Large intestine (tissue), 3 donors: ENCODE results near the gene LRRC8E. TPM values are rescaled to one million over a fixed set of nuclear protein-coding genes. Genes with fewer than 3 reads are reported as not detected.

Source experiments
- DNase-seq, 2 donors: peaks; one replicate each; pipeline versions ENCODE4 v3.0.0 to v3.0.0-alpha.2; 2013
- H3K27ac ChIP-seq: one replicate; pipeline ENCODE4 v1.5.1; 2013; ENCODE audit warnings: low read length
- H3K27me3 ChIP-seq: 2 replicates; pipeline ENCODE4 v1.6.1; 2013; ENCODE audit warnings: low read length; ENCODE audit not compliant: control insufficient read depth, insufficient read depth
- H3K36me3 ChIP-seq: 2 replicates; pipeline ENCODE4 v1.6.1; 2013; ENCODE audit warnings: low read length; ENCODE audit not compliant: control insufficient read depth, insufficient read depth
- H3K4me1 ChIP-seq: one replicate; pipeline ENCODE4 v1.6.1; 2013; ENCODE audit warnings: low read length; ENCODE audit not compliant: control insufficient read depth, insufficient read depth
- H3K4me3 ChIP-seq: one replicate; pipeline ENCODE4 v1.5.1; 2013; ENCODE audit warnings: low read length
- H3K9me3 ChIP-seq: one replicate; pipeline ENCODE4 v1.6.1; 2013; ENCODE audit warnings: mild to moderate bottlenecking, low read depth, low read length, moderate library complexity; ENCODE audit not compliant: control insufficient read depth
- WGBS: methylation state at CpG from one replicate; pipeline ENCODE4 v1.1.5; 2013; ENCODE audit warnings: low lambda C conversion rate; ENCODE audit not compliant: insufficient coverage; 5-methylcytosine and 5-hydroxymethylcytosine counted together
- polyA plus RNA-seq: library from polyadenylated mRNA; unstranded; fragments of 120-200 nt; gene quantifications from one replicate; pipeline ENCODE4 v1.2.1, GENCODE V29; 2013

Gene LRRC8E
- polyA plus RNA-seq, 1 donor: 0.31 TPM

DNA sequence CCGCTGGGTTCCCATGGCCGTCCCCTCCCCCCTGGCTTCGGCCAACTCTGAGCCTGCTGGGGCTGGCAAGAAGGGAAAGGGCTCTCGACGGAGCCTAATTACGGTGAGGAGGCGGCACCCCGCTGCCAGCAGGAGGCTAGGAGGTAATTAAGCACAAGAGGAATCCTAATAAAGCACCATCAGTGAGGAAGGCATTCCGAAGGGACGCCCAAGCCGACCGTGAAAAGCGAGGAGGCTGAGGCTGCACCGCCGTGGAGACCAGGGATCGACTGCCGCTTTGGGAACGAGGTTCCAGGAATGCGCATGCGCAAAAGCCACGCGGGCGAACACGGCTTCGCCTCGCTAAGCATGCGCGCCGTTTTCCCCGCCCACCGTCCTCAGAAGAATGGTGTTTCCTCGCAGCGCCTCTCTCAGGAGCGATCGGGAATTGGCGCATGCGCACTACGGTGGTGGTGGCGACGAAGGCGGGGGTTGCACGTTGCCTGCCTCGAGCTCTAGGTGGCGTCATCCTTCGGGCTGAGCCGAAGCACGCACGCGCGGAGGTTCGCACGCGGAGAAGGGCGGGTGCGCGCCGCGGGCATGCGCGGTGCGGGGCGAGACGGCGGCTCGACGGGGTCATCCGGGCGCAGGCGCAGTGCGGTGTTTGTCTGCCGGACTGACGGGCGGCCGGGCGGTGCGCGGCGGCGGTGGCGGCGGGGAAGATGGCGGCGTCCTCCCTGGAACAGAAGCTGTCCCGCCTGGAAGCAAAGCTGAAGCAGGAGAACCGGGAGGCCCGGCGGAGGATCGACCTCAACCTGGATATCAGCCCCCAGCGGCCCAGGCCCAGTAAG is 15.1 kb downstream of the LRRC8E start, which contains the start of gene MAP2K7:
TSS of gene MAP2K7 (plus strand) at position 634 of the 830 bp plus-strand sequence. CDS start at position 702, 68 bp downstream.
- no peaks in the 10 kb centered on the region for H3K27me3 ChIP-seq
- WGBS: no CpG with 5 or more reads among the region's 89 CpGs
- H3K9me3 ChIP-seq: peaks cover 10% of the 10 kb centered on the region
- peak within 1 kb of the TSS; percentile 96 for H3K4me3 ChIP-seq
- peaks cover 13% of the 10 kb centered on the region for H3K36me3 ChIP-seq
- H3K4me1 ChIP-seq: peaks cover 15% of the 10 kb centered on the region
- DNase-seq: peak; percentile 99 to 100
- H3K27ac ChIP-seq: peak within 1 kb of the TSS; percentile 78

DNA sequence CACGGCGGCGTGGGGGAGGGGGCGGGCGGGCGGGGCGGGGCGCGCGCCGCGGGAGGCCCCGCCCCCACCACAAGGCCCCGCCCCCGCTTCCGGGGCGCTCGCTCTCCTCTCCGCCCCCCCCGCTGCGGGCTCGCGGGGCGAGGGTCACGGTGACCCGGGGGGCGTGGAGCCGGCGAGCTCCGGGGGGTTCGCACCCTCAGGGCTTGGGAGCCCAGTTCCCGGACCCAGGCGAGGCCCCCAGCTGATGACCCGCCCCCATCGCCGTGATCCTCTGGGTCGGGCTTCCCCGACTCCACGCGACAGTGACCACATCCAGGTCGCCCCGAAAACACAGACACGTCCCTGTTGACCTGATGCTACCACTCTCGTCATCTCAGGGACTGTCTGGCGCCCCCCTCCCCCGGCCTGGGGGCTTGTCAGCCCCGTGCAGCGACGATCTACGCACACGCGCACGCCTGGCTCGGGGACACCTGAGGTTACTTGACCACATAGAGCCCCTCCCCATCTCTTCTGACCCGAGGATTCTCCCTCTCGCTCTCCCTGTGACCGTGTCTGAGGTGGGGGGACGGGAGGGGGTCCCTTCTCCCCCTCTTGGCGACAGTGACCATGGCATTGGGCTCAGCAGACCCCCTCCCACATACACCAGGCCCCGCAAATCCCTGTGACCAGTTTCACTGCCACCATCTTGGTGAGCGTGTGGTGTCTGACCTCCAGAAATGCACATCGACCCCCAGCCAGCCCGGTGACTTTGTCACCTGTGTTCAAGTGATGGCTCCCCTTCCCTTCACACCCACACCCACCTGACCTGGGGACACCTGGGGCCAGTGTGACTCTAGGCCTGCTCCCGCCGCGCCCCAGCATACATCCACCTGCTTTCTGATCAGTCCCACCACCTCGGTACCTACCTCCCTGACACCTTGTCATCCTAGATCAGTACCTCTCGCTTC is 16.0 kb downstream of the LRRC8E start:
- peak in 1 of 2 donors; percentile 58 for DNase-seq
- Histone ChIP-seq H3K27me3 (no peaks in the 10 kb centered on the region), H3K9me3 (peaks cover 7% of the 10 kb centered on the region), H3K36me3 (peaks cover 17% of the 10 kb centered on the region), H3K4me1 (peaks cover 15% of the 10 kb centered on the region), H3K4me3 (peak overlapping the region; percentile 96), H3K27ac (peak overlapping the region; percentile 78)
- no CpG with 5 or more reads among the region's 68 CpGs for WGBS

DNA sequence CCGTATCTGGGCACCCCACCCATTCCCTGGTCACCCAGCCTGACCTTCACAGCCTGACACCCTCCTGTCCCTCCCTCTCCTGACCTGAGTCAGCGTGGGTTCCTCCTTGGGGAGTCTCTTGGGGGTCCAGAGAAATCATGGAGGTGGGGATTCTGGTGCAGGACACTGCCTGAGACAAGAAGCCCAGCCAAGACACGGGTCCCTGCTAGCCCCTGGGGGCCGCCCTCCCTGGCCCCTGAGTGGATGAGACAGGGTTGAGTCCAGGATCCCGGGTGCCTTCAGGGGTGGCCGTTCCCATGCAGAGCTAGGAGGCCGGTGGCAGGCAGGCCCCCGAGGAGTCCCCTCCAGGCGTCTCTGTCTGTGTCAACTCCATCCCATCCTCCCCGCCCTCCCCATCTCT is 17.0 kb downstream of the LRRC8E start:
- no peak overlapping the region for H3K27ac ChIP-seq
- no CpG with 5 or more reads among the region's 10 CpGs for WGBS
- no peaks in the 10 kb centered on the region for H3K9me3 ChIP-seq
- no peak for DNase-seq
- peaks cover 23% of the 10 kb centered on the region for H3K36me3 ChIP-seq
- H3K4me1 ChIP-seq: peaks cover 15% of the 10 kb centered on the region
- no peaks in the 10 kb centered on the region for H3K27me3 ChIP-seq
- H3K4me3 ChIP-seq: peak overlapping the region; percentile 96

DNA sequence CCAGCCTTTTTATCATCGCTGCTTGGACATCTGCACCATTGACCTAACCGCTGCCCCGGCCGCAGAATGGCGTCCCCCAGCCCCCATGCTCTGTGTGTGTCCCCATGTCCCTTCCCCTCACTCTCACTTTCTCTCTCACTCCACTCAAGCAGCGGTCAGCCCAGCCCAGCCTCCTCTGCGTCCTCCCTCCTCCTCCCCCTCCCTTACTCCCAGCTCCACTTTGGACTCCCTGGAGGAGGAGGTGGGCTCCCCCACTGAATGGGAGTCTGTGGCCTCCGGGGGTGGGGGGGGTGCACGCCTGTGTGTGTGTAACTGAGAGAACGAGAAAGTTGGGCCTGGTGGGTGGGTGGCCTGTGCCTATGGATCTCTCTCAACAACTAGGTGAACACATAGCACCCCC is 17.5 kb downstream of the LRRC8E start:
- no peaks in the 10 kb centered on the region for H3K9me3 ChIP-seq
- WGBS: no CpG with 5 or more reads among the region's 10 CpGs
- H3K36me3 ChIP-seq: peaks cover 29% of the 10 kb centered on the region
- no peak overlapping the region for H3K4me3 ChIP-seq
- no peaks in the 10 kb centered on the region for H3K27me3 ChIP-seq
- H3K27ac ChIP-seq: no peak overlapping the region
- H3K4me1 ChIP-seq: peaks cover 15% of the 10 kb centered on the region
- DNase-seq: no peak

GRCh38 chr19:7907122-7907521 is 18.8 kb downstream of the LRRC8E start:
- H3K36me3 ChIP-seq: peaks cover 41% of the 10 kb centered on the region
- no peak overlapping the region for H3K27ac ChIP-seq

GRCh38 chr19:7907544-7907943 is 19.2 kb downstream of the LRRC8E start:
- Histone ChIP-seq H3K9me3 (no peaks in the 10 kb centered on the region), H3K27me3 (no peaks in the 10 kb centered on the region), H3K36me3 (peaks cover 45% of the 10 kb centered on the region), H3K4me3 (no peak overlapping the region), H3K4me1 (peaks cover 15% of the 10 kb centered on the region), H3K27ac (no peak overlapping the region)
- DNase-seq: no peak
- WGBS: no CpG with 5 or more reads among the region's 11 CpGs

More at GRCh38 chr19:7907122-7907521, 18.8 kb downstream of the LRRC8E start:
- Histone ChIP-seq H3K4me1 (peaks cover 15% of the 10 kb centered on the region), H3K9me3 (no peaks in the 10 kb centered on the region), H3K27me3 (no peaks in the 10 kb centered on the region), H3K4me3 (no peak overlapping the region)
- no CpG with 5 or more reads among the region's 19 CpGs for WGBS
- DNase-seq: no peak

DNA sequence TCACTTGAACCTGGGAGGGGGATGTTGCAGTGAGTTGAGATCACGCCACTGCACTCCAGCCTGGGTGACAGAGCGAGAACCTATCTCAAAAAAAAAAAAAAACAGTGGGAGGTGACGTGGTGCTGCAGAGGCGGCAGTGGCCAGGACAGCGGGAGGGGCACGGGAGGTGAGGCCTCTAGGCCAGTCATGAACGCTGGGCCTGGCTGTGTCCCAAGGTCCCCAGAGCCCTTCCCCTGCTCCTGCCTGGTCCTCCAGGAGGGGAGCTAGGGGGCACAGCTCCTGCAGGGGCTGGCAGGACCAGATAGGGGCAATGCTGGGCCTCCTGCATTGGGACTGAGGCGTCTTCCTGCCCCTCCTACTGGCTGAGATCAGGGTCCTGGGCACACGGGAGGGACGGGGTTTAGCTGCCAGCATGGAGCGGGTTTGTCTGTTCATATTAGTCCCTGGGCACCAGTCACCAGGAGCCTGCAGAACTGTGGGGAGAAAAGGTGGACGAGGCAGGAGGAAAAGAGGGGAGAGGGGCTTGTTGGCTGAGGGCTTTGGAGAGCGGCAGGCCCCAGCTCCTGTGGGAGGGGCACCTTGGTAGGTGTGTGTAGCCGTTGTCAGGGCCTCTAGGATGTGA is 19.9 kb downstream of the LRRC8E start:
- Histone ChIP-seq H3K36me3 (peaks cover 51% of the 10 kb centered on the region), H3K4me3 (no peak overlapping the region), H3K9me3 (no peaks in the 10 kb centered on the region), H3K27me3 (no peaks in the 10 kb centered on the region), H3K27ac (no peak overlapping the region), H3K4me1 (peaks cover 9% of the 10 kb centered on the region)
- no peak for DNase-seq
- no CpG with 5 or more reads among the region's 14 CpGs for WGBS

GRCh38 chr19:7908742-7909461 is 20.6 kb downstream of the LRRC8E start:
- WGBS: no CpG with 5 or more reads among the region's 19 CpGs
- Histone ChIP-seq H3K27me3 (no peaks in the 10 kb centered on the region), H3K4me3 (no peak overlapping the region), H3K9me3 (peaks cover 7% of the 10 kb centered on the region), H3K36me3 (peaks cover 53% of the 10 kb centered on the region), H3K4me1 (peaks cover 9% of the 10 kb centered on the region), H3K27ac (no peak overlapping the region)
- DNase-seq: no peak

DNA sequence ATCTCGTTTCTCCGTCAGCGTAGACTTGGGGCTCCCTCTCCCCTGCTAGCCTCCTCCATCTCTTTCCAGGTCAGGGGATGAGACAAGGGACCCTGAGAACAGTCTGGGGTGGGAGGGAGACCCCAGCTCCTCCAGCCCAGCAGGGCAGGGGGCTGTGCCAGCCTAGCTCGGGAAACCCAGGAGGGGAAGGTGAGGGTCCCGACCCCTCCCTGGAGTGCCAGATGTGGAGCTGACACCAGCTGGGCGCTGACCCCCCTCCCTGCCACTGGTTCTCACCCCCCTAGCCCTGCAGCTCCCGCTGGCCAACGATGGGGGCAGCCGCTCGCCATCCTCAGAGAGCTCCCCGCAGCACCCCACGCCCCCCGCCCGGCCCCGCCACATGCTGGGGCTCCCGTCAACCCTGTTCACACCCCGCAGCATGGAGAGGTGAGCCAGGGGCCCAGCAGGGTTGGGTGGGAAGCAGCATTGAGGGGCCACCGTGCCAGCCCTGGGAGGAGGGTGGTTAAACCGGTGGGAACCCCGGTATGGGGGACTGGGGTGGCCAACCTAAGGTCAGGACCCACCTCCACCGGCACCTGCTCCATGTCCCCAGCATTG is 21.3 kb downstream of the LRRC8E start:
- no peak overlapping the region for H3K4me3 ChIP-seq
- DNase-seq: no peak
- peaks cover 53% of the 10 kb centered on the region for H3K36me3 ChIP-seq
- peaks cover 9% of the 10 kb centered on the region for H3K4me1 ChIP-seq
- H3K27me3 ChIP-seq: peaks cover 4% of the 10 kb centered on the region
- H3K27ac ChIP-seq: no peak overlapping the region
- no CpG with 5 or more reads among the region's 21 CpGs for WGBS
- H3K9me3 ChIP-seq: peaks cover 7% of the 10 kb centered on the region
